Measurements from ENCODE around the gene LHX3.

The LHX3 gene

GRCh38 chr9:136173648-136174290 lies 31.2 kb downstream of the LHX3 start:
- Mint-ChIP-seq H3K9me3 (no peaks in the 10 kb centered on the region), H3K4me1 (peaks cover 70% of the 10 kb centered on the region), H3K27me3 (ENCODE audit: low read depth, poor library complexity) (peaks cover 10% of the 10 kb centered on the region), H3K27ac (no peak overlapping the region), H3K4me3 (no peak overlapping the region), H3K36me3 (ENCODE audit: low read depth) (no peaks in the 10 kb centered on the region)
- TF ChIP-seq, protein P1, sequence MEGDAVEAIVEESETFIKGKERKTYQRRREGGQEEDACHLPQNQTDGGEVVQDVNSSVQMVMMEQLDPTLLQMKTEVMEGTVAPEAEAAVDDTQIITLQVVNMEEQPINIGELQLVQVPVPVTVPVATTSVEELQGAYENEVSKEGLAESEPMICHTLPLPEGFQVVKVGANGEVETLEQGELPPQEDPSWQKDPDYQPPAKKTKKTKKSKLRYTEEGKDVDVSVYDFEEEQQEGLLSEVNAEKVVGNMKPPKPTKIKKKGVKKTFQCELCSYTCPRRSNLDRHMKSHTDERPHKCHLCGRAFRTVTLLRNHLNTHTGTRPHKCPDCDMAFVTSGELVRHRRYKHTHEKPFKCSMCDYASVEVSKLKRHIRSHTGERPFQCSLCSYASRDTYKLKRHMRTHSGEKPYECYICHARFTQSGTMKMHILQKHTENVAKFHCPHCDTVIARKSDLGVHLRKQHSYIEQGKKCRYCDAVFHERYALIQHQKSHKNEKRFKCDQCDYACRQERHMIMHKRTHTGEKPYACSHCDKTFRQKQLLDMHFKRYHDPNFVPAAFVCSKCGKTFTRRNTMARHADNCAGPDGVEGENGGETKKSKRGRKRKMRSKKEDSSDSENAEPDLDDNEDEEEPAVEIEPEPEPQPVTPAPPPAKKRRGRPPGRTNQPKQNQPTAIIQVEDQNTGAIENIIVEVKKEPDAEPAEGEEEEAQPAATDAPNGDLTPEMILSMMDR (IDR thresholded peaks at IDR 0.05) = no peak
- DNase-seq = no peak

DNA sequence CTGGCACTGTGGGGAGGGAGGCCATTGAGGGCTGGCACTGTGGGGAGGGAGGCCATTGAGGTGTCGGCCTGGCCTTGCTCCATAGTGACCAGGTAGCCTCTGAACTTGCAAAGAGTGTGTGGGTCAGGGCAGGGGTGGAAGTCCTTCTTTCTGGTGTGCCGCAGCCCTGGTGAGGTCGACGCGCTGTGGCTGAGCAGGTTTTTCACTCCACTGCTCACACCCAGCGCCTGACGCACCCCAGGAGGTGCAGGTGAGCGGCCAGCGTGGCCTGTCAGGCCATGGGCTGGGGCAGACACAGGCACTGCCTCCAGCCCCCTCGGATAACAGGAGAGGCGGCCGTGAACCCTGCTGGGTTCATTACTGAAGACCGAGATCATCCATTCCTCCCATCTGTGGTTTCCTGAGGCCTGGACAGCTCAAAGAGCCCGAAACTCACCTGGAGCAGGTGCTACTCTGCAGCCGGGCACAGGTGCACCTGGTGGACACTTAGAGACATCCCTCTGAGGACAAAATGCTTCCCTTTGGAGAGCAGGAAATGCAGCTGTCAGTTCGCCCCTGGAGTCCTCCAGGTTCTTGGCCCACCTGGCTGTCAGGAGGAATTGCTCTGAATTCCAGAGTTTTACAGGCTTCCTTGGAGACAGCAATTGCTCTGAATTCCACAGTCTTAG lies 32.4 kb downstream of the LHX3 start:
- H3K27ac Mint-ChIP-seq = no peak overlapping the region
- no peak overlapping the region for H3K4me3 Mint-ChIP-seq
- H3K36me3 Mint-ChIP-seq (ENCODE audit: low read depth) = no peaks in the 10 kb centered on the region
- H3K9me3 Mint-ChIP-seq = peaks cover 6% of the 10 kb centered on the region
- TF ChIP-seq, protein P1 (IDR thresholded peaks at IDR 0.05) = no peak
- DNase-seq = no peak
- peaks cover 14% of the 10 kb centered on the region for H3K27me3 Mint-ChIP-seq (ENCODE audit: low read depth, poor library complexity)
- H3K4me1 Mint-ChIP-seq = peaks cover 75% of the 10 kb centered on the region

DNA sequence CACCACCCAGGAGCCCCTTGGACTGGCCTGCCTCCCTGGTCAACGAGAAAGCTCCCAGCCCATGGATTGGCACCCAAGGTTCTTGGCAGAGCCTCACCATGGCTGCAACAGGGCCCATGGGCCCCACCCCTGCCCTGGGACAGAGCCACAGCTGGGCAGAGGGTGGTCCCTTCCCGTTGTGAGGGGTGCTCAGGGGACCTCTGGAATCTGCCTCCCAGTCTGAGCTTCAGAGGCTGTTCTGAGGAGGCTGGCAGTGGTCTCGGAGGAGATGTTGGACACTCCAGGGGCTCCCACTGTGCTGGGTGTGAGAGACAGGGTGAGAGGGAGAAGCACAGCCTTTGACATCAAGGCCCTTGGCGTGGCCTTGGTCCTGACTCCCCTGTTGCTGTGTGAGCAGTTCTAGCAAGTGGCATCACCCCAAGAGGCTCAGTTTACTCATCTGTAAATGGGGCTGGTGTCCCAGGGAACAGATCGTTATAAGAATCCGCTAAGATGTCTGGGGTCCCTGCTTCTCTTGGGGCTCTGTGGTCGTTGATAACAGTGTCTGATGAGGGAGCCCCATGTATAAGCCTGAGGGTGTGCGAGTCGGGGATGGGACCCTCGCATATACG lies 33.0 kb downstream of the LHX3 start:
- Mint-ChIP-seq H3K4me3 (no peak overlapping the region), H3K4me1 (peaks cover 68% of the 10 kb centered on the region), H3K27ac (no peak overlapping the region), H3K9me3 (peaks cover 10% of the 10 kb centered on the region), H3K27me3 (ENCODE audit: low read depth, poor library complexity) (peaks cover 20% of the 10 kb centered on the region), H3K36me3 (ENCODE audit: low read depth) (no peaks in the 10 kb centered on the region)
- DNase-seq = no peak
- TF ChIP-seq, protein P1 (IDR thresholded peaks at IDR 0.05) = no peak

DNA sequence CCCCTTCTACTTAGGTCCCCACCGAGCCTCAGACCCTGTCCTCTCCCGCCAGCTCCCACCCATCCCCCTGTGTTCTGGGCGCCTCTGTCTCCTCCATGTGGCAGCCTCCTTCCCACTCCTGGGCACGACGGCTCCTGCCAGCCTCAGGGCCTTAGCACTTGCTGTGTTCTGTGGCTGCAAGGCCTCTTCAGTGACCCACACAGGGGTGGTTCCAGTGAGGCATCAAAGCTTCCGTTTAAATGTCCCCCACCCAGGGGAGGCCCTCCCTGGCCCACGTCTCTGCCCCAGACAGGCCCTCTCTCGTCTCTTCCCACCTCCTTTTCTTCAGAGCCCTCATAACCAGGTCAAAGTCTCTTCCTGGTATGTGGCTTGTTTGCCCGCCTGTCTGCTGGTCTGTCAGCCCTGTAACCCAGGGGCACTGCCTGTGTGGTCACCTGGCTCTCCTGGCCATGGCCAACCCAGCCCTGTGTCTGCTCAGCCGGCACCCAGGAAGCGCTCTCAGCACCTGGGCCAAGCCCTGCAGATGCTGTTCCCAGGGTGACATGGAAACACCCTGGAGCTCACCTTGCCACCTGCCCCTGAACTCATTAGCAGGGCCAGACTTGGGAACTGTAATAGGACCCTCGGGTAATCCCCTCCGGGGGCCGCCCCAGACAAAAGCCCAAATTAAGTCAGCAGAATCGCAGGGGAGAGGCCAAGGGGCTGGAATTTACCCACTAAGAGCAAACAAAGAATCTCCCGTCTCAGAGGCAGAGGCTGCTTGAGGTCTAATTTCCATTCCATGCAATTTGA lies 33.7 kb downstream of the LHX3 start:
- peak overlapping the region; percentile 48 for H3K27ac Mint-ChIP-seq
- peaks cover 14% of the 10 kb centered on the region for H3K9me3 Mint-ChIP-seq
- H3K27me3 Mint-ChIP-seq (ENCODE audit: low read depth, poor library complexity) = peaks cover 25% of the 10 kb centered on the region
- peaks cover 65% of the 10 kb centered on the region for H3K4me1 Mint-ChIP-seq
- no peaks in the 10 kb centered on the region for H3K36me3 Mint-ChIP-seq (ENCODE audit: low read depth)
- TF ChIP-seq, protein P1 (IDR thresholded peaks at IDR 0.05) = no peak
- peak; percentile 50 for DNase-seq
- peak overlapping the region; percentile 45 for H3K4me3 Mint-ChIP-seq

DNA sequence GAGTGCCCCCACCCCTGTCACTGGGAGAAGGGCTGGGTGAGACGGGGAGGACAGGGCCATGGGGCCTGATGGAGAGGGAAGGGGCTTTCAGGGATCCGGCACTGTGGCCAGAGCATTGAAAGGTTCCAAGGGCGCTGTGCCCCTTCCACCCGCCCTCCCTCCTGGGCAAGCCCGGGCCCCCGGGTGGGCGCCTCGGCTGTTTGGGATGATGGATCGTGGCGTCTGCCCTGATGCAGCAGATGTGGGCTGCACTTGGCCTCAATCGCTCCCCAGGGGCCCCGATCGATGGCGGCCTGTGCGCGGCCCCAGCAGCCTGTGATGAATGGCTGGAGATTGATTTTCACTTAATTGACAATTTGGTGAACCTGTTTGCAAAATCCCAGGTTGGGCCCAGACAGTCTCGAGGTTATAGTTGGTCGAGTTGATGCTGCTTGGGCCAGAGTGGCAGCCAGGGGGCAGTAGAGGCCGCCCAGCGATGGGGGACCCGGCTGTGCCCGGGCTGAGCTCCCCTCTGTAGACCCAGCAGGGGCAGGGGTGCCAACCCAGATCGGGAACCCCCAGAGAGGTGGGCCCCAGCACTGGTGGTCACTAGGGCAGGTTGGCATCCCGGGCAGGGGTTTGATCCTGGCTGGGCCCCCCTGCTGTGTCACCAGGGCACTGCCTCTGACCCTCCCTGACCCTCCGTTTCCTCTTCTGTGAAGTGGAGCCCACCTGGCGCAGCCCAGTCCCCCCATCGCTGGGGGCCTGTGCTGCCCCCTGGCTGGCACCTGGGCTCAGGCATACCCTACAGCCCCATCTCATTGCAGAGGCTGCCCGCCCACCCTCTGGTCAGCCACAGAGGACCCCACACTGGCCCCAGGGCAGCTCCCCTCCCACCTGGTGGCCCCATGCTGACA lies 34.7 kb downstream of the LHX3 start:
- DNase-seq = peak; percentile 68
- TF ChIP-seq, protein P1 (IDR thresholded peaks at IDR 0.05) = peak; percentile 68
- H3K9me3 Mint-ChIP-seq = peaks cover 23% of the 10 kb centered on the region
- peaks cover 56% of the 10 kb centered on the region for H3K4me1 Mint-ChIP-seq
- H3K27me3 Mint-ChIP-seq (ENCODE audit: low read depth, poor library complexity) = peaks cover 31% of the 10 kb centered on the region
- no peak overlapping the region for H3K4me3 Mint-ChIP-seq
- no peaks in the 10 kb centered on the region for H3K36me3 Mint-ChIP-seq (ENCODE audit: low read depth)
- no peak overlapping the region for H3K27ac Mint-ChIP-seq
